B cell (primary cell): ENCODE data around the gene PRDM11. TPM values are rescaled to one million over a fixed set of nuclear protein-coding genes. Genes with fewer than 3 reads are reported as not detected.

Source experiments
- ATAC-seq: fragments of 200-7000 bp; cut with Tn5 transposase; one replicate; pipeline ENCODE4 v1.10.0; 2021; ENCODE audit warnings: low read depth, mild to moderate bottlenecking, moderate number of reproducible peaks, moderate library complexity
- CTCF ChIA-PET: fragments of 350-600 bp; sonication (Branson Sonifier 250); formaldehyde crosslinking; loops from one replicate; lab custom pipeline; 2021; ENCODE audit warnings: antibody characterized with exemption, inconsistent platforms; lab: Charles Lee
- POLR2A ChIA-PET: fragments of 350-600 bp; sonication (Branson Sonifier 250); formaldehyde crosslinking; loops from one replicate; lab custom pipeline; 2021; ENCODE audit warnings: antibody characterized with exemption; lab: Charles Lee
- DNase-seq: peaks from one replicate; pipeline ENCODE4 v3.0.0; 2013
- H2AFZ ChIP-seq: 2 replicates; pipeline ENCODE4 v1.6.1; 2012; ENCODE audit warnings: mild to moderate bottlenecking, low read depth, low read length; ENCODE audit not compliant: insufficient read depth, poor library complexity, severe bottlenecking
- H3K27ac ChIP-seq, 2 donors: 1 replicate in 1 of 2; 2 replicates in 1 of 2; pipeline ENCODE4 v1.5.1; 2012 to 2013; ENCODE audit warnings: low read length in 2 of 2, mild to moderate bottlenecking in 2 of 2, moderate library complexity in 1 of 2
- H3K27me3 ChIP-seq, 4 experiments: fragments of 200-600 bp in 1 of 4; sonication (generic) in 1 of 4; replicated peaks in 1 of 4; 1 replicate in 2 of 4; 2 replicates in 2 of 4; pipeline versions ENCODE4 v1.6.1 to v1.7.0; 2013 to 2016; ENCODE audit warnings: low read length in 3 of 4, mild to moderate bottlenecking in 2 of 4, mixed read lengths in 1 of 4, moderate library complexity in 1 of 4; ENCODE audit not compliant: insufficient read depth in 4 of 4, control insufficient read depth in 3 of 4; ENCODE audit errors: control extremely low read depth in 1 of 4
- H3K36me3 ChIP-seq, 2 experiments: replicated peaks in 1 of 2; 1 replicate in 1 of 2; 2 replicates in 1 of 2; pipeline versions ENCODE4 v1.6.1 to v1.7.1; 2013; ENCODE audit warnings: low read length in 1 of 2; ENCODE audit not compliant: insufficient read depth in 2 of 2, control insufficient read depth in 1 of 2; ENCODE audit errors: control extremely low read depth in 1 of 2, extremely low read depth in 1 of 2
- H3K4me1 ChIP-seq, 2 donors: fragments of 200-600 bp in 1 of 2; sonication (generic) in 1 of 2; 1 replicate in 1 of 2; 2 replicates in 1 of 2; pipeline versions ENCODE4 v1.5.1 to v1.6.1; 2013 to 2017; ENCODE audit warnings: low read length in 2 of 2; ENCODE audit not compliant: control insufficient read depth in 2 of 2, insufficient read depth in 2 of 2
- H3K4me2 ChIP-seq: replicated peaks from 2 replicates; pipeline ENCODE3; 2012; ENCODE audit warnings: mild to moderate bottlenecking, low read depth, low read length; ENCODE audit not compliant: poor library complexity, severe bottlenecking
- H3K4me3 ChIP-seq, 5 experiments: fragments of 200-600 bp in 1 of 5; sonication (generic) in 1 of 5; 1 replicate in 3 of 5; 2 replicates in 2 of 5; pipeline versions ENCODE4 v1.5.1 to v1.7.0; 2011 to 2016; ENCODE audit warnings: low read length in 4 of 5, mild to moderate bottlenecking in 4 of 5, low read depth in 2 of 5, control low read depth in 1 of 5, moderate library complexity in 1 of 5; ENCODE audit not compliant: insufficient read depth in 1 of 5; ENCODE audit errors: control extremely low read depth in 1 of 5, extremely low read depth in 1 of 5
- H3K79me2 ChIP-seq: fragments of 200-600 bp; sonication (generic); one replicate; pipeline ENCODE4 v1.6.0; 2016; ENCODE audit warnings: low read length; ENCODE audit not compliant: control insufficient read depth, insufficient read depth
- H3K9ac ChIP-seq: fragments of 200-600 bp; sonication (generic); 2 replicates; pipeline ENCODE4 v1.6.1; 2017; ENCODE audit warnings: mild to moderate bottlenecking, low read length, moderate library complexity
- H3K9me3 ChIP-seq, 3 donors: one replicate each; pipeline versions ENCODE4 v1.6.1 to v1.7.1; 2013; ENCODE audit warnings: low read length in 2 of 3; ENCODE audit not compliant: control insufficient read depth in 2 of 3, insufficient read depth in 1 of 3; ENCODE audit errors: control extremely low read depth in 1 of 3
- H4K20me1 ChIP-seq: 2 replicates; pipeline ENCODE4 v1.6.0; 2012; ENCODE audit warnings: mild to moderate bottlenecking, low read length; ENCODE audit not compliant: insufficient read depth, control insufficient read depth, poor library complexity, severe bottlenecking
- H3K27ac Mint-ChIP-seq: one replicate; pipeline ENCODE4 v1.8.0; 2021; ENCODE audit warnings: mixed read lengths
- H3K27me3 Mint-ChIP-seq: one replicate; pipeline ENCODE4 v1.8.0; 2021; ENCODE audit warnings: mixed read lengths
- H3K4me1 Mint-ChIP-seq: one replicate; pipeline ENCODE4 v1.8.0; 2021; ENCODE audit warnings: mixed read lengths
- H3K4me3 Mint-ChIP-seq: one replicate; pipeline ENCODE4 v1.8.0; 2021; ENCODE audit warnings: mixed read lengths
- H3K9me3 Mint-ChIP-seq: one replicate; pipeline ENCODE4 v1.8.0; 2022; ENCODE audit warnings: mixed read lengths; ENCODE audit not compliant: insufficient read depth
- EZH2 ChIP-seq: IDR thresholded peaks from 2 replicates; pipeline ENCODE4 v1.6.1; 2012; ENCODE audit warnings: borderline replicate concordance, low read depth, mild to moderate bottlenecking, moderate library complexity, low read length; ENCODE audit not compliant: insufficient read depth, poor library complexity, severe bottlenecking
- WGBS: methylation state at CpG from one replicate; pipeline ENCODE4 v1.1.5; 2013; ENCODE audit warnings: missing lambda C conversion rate; ENCODE audit not compliant: insufficient coverage; 5-methylcytosine and 5-hydroxymethylcytosine counted together
- intact Hi-C: fragments of 100-400 bp; cut with micrococcal nuclease; formaldehyde crosslinking; loops from one replicate; pipeline ENCODE4 v1.10.0; 2022
- polyA plus RNA-seq: library from polyadenylated mRNA; depleted of rRNA; stranded (reverse); fragments of >200 nt; gene quantifications from 2 replicates; pipeline ENCODE4 v1.2.3, GENCODE V29; 2012
- total RNA-seq, 2 donors: library from RNA; stranded (reverse); fragments of 120-200 nt in 1 of 2; gene quantifications; 1 replicate in 1 of 2; 2 replicates in 1 of 2; pipeline versions ENCODE4 v1.2.3 to v1.2.4, GENCODE V29; 2013 to 2022
- TF ChIP-seq, protein P1 (sequence below): fragments of 200-600 bp; IDR thresholded peaks from one replicate; pipeline ENCODE4 v1.8.0; 2022; ENCODE audit warnings: antibody characterized with exemption, mild to moderate bottlenecking

Gene PRDM11
- total and polyA plus RNA-seq, 2 donors (not counting 1 experiment from before 2014, with no cell fraction given): 9.5 to 26.2 TPM

DNA sequence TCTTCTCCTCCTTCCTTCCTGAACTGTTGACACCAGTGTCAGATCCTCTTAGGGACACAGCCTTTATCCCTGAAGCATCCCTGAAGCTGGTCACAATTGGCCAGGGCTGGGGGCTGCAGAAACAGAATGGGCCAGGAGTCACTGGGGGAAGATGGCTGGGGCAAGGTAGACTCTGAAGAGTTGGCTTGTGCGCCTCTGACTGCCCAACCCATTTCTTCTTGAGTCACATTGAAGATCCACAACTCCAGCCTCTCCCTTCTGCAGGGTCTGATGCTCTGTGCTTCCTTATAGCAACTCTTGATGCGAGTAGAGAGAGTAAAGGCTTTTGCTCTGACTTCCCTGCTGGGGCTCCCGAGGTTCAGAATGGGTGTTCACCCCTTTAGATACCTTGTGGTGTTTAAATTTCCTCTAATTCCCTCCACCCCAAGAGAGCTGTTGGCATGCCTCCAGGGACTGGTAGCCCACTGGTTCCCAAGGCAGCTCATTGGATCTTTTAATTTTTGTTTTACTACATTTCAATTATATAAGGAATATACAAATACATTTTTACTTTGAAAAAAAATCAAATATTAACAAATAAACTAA is 13.4 kb downstream of the PRDM11 start:
- Histone ChIP-seq H3K9ac (no peak overlapping the region), H4K20me1 (peaks cover 98% of the 10 kb centered on the region), H3K4me1 (peaks cover 10 to 11% of the 10 kb centered on the region in 2 donors), H3K27ac (no peak overlapping the region), H2AFZ (no peak overlapping the region), H3K4me3 (no peak overlapping the region), H3K4me2 (no peak overlapping the region), H3K36me3 (no peaks in the 10 kb centered on the region), H3K79me2 (peaks cover 93% of the 10 kb centered on the region), H3K9me3 (no peaks in the 10 kb centered on the region), H3K27me3 (no peaks in the 10 kb centered on the region)
- Mint-ChIP-seq H3K9me3 (no peaks in the 10 kb centered on the region), H3K4me1 (peaks cover 40% of the 10 kb centered on the region), H3K27ac (no peak overlapping the region), H3K4me3 (no peak overlapping the region), H3K27me3 (no peaks in the 10 kb centered on the region)
- no peak for DNase-seq
- 50% methylated on average over 1 of the region's 3 CpGs for WGBS
- ChIA-PET CTCF (interaction anchor here (1.1 to 1.6 kb wide), 2 partner anchors 49 to 233 kb away, joined by 3 to 6 read pairs; no protein-coding TSS in a partner anchor), POLR2A (no interaction called here)
- intact Hi-C loops: no loop called here
- no peak for TF ChIP-seq EZH2
- TF ChIP-seq, protein P1, sequence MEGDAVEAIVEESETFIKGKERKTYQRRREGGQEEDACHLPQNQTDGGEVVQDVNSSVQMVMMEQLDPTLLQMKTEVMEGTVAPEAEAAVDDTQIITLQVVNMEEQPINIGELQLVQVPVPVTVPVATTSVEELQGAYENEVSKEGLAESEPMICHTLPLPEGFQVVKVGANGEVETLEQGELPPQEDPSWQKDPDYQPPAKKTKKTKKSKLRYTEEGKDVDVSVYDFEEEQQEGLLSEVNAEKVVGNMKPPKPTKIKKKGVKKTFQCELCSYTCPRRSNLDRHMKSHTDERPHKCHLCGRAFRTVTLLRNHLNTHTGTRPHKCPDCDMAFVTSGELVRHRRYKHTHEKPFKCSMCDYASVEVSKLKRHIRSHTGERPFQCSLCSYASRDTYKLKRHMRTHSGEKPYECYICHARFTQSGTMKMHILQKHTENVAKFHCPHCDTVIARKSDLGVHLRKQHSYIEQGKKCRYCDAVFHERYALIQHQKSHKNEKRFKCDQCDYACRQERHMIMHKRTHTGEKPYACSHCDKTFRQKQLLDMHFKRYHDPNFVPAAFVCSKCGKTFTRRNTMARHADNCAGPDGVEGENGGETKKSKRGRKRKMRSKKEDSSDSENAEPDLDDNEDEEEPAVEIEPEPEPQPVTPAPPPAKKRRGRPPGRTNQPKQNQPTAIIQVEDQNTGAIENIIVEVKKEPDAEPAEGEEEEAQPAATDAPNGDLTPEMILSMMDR: no peak
- no peak for ATAC-seq

DNA sequence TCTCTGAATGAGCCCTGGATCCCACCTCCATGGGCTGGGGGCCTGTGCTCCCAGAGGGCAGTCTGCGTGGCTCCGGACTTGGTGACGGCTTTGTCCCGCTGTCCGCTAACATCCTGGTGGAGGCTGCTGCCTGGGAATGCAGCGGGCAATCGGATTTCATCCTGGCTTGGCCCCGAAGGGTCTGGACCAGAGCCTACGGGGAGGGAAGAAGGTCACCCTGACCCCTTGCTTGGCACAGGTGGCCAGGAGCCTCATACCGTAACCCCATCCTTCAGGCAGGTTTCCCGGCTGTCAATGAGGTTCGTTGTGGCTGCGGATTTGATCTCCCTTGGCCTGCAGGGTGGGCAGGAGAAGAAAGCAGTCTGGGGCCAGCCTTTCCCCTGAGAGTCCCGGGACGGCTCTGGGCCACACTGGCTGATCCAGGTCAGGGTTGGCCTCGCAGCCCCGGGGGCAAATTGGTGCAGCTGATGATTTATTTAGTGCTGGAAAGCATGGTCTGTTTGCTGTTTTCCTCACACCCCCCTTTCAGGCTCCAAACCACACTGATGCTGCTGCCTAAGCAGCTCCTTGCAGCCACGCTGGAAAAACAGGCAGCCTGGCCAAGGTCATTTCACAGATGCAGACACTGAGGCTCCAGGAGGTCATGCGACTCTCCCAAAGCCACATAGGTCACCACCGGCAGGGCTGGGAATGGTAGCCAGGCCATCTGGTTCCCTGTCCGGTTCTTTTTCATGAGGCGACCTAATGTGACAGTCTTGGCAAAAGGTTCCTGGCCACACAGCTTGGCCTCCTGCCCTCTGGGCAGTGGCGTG is 15.0 kb downstream of the PRDM11 start:
- WGBS: 96% methylated on average over 21 of the region's 23 CpGs
- intact Hi-C loops: no loop called here
- POLR2A ChIA-PET: no interaction called here
- H3K27ac Mint-ChIP-seq: no peak overlapping the region
- H4K20me1 ChIP-seq: peaks cover 98% of the 10 kb centered on the region
- peaks cover 35% of the 10 kb centered on the region for H3K4me1 Mint-ChIP-seq
- CTCF ChIA-PET: no interaction called here
- no peaks in the 10 kb centered on the region for H3K36me3 ChIP-seq
- DNase-seq (no peak), ATAC-seq (no peak)
- peaks cover 10 to 11% of the 10 kb centered on the region in 2 donors for H3K4me1 ChIP-seq
- H3K9ac ChIP-seq: no peak overlapping the region
- TF ChIP-seq, protein P1: no peak
- TF ChIP-seq EZH2: no peak
- no peaks in the 10 kb centered on the region for H3K27me3 ChIP-seq
- no peaks in the 10 kb centered on the region for H3K9me3 Mint-ChIP-seq
- H3K4me3 ChIP-seq: no peak overlapping the region
- no peak overlapping the region for H3K4me3 Mint-ChIP-seq
- H3K27ac ChIP-seq: no peak overlapping the region
- no peak overlapping the region for H3K4me2 ChIP-seq
- no peaks in the 10 kb centered on the region for H3K9me3 ChIP-seq
- H3K79me2 ChIP-seq: peaks cover 93% of the 10 kb centered on the region
- no peaks in the 10 kb centered on the region for H3K27me3 Mint-ChIP-seq
- no peak overlapping the region for H2AFZ ChIP-seq
